GM12878 (cell line): ENCODE results near the gene PFN2. TPM values are rescaled to one million over a fixed set of nuclear protein-coding genes. Genes with fewer than 3 reads are reported as not detected.

Experiments
- ATAC-seq: fragments of 200-7000 bp; cut with Tn5 transposase; 3 replicates; pipeline ENCODE4 v1.9.1; 2020; ENCODE audit warnings: mild to moderate bottlenecking, moderate library complexity
- BruUV-seq: library from RNA; stranded (reverse); fragments of 400-500 nt; replicated peaks from 2 replicates; lab custom pipeline; 2021; lab: Mats Ljungman, UMichigan
- CTCF ChIA-PET: fragments of 300-600 bp; sonication (Branson Sonifier 250); formaldehyde crosslinking; extraction: SDS; loops from one replicate; lab custom pipeline; 2021; ENCODE audit warnings: inconsistent platforms; lab: Yijun Ruan, JAX
- POLR2A ChIA-PET: fragments of 350-600 bp; formaldehyde crosslinking; extraction: SDS; loops from one replicate; lab custom pipeline; 2021; ENCODE audit warnings: inconsistent platforms; lab: Charles Lee
- RAD21 ChIA-PET: fragments of 300-600 bp; sonication (Branson Sonifier 250); formaldehyde crosslinking; loops from one replicate; lab custom pipeline; 2023; ENCODE audit warnings: antibody characterized with exemption; ENCODE audit not compliant: unreplicated experiment; lab: Charles Lee
- SMC1A ChIA-PET: fragments of 300-600 bp; sonication (Branson Sonifier 250); formaldehyde crosslinking; loops from one replicate; lab custom pipeline; 2023; ENCODE audit not compliant: unreplicated experiment, uncharacterized antibody; lab: Charles Lee
- DNase-seq: peaks from one replicate; pipeline ENCODE4 v3.0.0-alpha.2; 2011; ENCODE audit warnings: low read depth, low spot score
- FAIRE-seq: peaks from 3 replicates; lab custom pipeline; 2011; peaks lifted over from hg19 to GRCh38; lab: Jason Lieb, UNC
- H2AFZ ChIP-seq: 2 replicates; pipeline ENCODE4 v1.6.0; 2011; ENCODE audit warnings: low read depth, low read length, control low read depth; ENCODE audit not compliant: control insufficient read depth
- H3K27ac ChIP-seq: 2 replicates; pipeline ENCODE4 v1.5.1; 2011; ENCODE audit warnings: control low read depth; ENCODE audit not compliant: control insufficient read depth, insufficient read depth
- H3K27me3 ChIP-seq, 2 experiments: replicated peaks in 1 of 2; 2 replicates each; pipeline versions ENCODE4 v1.6.0 to v1.6.1; 2011; ENCODE audit warnings: low read length in 1 of 2; ENCODE audit not compliant: control insufficient read depth in 2 of 2, insufficient read depth in 2 of 2
- H3K36me3 ChIP-seq, 2 experiments: 2 replicates each; pipeline ENCODE4 v1.5.1; 2011; ENCODE audit warnings: low read length in 1 of 2; ENCODE audit not compliant: control insufficient read depth in 2 of 2, insufficient read depth in 2 of 2
- H3K4me1 ChIP-seq: 2 replicates; pipeline ENCODE4 v1.6.1; 2011; ENCODE audit warnings: mild to moderate bottlenecking, low read length, moderate library complexity, mixed read lengths; ENCODE audit not compliant: control insufficient read depth, insufficient read depth
- H3K4me2 ChIP-seq: 2 replicates; pipeline ENCODE4 v1.6.0; 2011; ENCODE audit warnings: control low read depth; ENCODE audit not compliant: control insufficient read depth, insufficient read depth
- H3K4me3 ChIP-seq: fragments of 200-600 bp; sonication (generic); 2 replicates; pipeline ENCODE4 v1.5.1; 2016
- H3K79me2 ChIP-seq: 2 replicates; pipeline ENCODE4 v1.6.0; 2011; ENCODE audit warnings: low read length; ENCODE audit not compliant: control insufficient read depth, insufficient read depth
- H3K9ac ChIP-seq: 2 replicates; pipeline ENCODE4 v1.8.0; 2011; ENCODE audit warnings: low read length, control low read depth, mixed read lengths; ENCODE audit not compliant: control insufficient read depth, insufficient read depth
- H3K9me3 ChIP-seq: replicated peaks from 3 replicates; pipeline ENCODE4 v1.5.1; 2011; ENCODE audit warnings: mild to moderate bottlenecking, low read length; ENCODE audit not compliant: control insufficient read depth, insufficient read depth
- H4K20me1 ChIP-seq: 2 replicates; pipeline ENCODE4 v1.6.0; 2011; ENCODE audit not compliant: control insufficient read depth, insufficient read depth
- HDGF ChIP-seq: fragments of 450-650 bp; IDR thresholded peaks from 2 replicates; pipeline ENCODE4 v1.6.1; 2016; ENCODE audit warnings: antibody characterized with exemption
- MEF2A ChIP-seq: IDR thresholded peaks from 2 replicates; pipeline ENCODE4 v1.6.1; 2011; ENCODE audit warnings: low read depth, mild to moderate bottlenecking, low read length, moderate library complexity; ENCODE audit not compliant: insufficient read depth
- SUZ12 ChIP-seq: fragments of 200-600 bp; sonication (generic); IDR thresholded peaks from one replicate; pipeline ENCODE4 v1.6.1; 2018; ENCODE audit warnings: antibody characterized with exemption, mild to moderate bottlenecking; ENCODE audit not compliant: unreplicated experiment
- ZNF217 ChIP-seq: fragments of 450-650 bp; IDR thresholded peaks from 2 replicates; pipeline ENCODE4 v1.6.1; 2017; ENCODE audit warnings: antibody characterized with exemption, mild to moderate bottlenecking
- ZNF622 ChIP-seq: fragments of 450-650 bp; IDR thresholded peaks from 2 replicates; pipeline ENCODE4 v1.6.1; 2017; ENCODE audit warnings: mild to moderate bottlenecking, inconsistent platforms
- WGBS: methylation state at CpG from one replicate; pipeline ENCODE4 v1.1.6; 2016; ENCODE audit warnings: low lambda C conversion rate; ENCODE audit not compliant: insufficient replicate concordance, insufficient coverage; ENCODE audit errors: missing lambda C conversion rate; 5-methylcytosine and 5-hydroxymethylcytosine counted together
- in situ Hi-C: fragments of 300-500 bp; cut with MboI; formaldehyde crosslinking; loops from 9 replicates; pipeline ENCODE4 v1.14.3; 2018; ENCODE audit warnings: mixed read lengths
- intact Hi-C: fragments of 100-400 bp; cut with micrococcal nuclease; formaldehyde crosslinking; loops from one replicate; pipeline ENCODE4 v1.14.2; 2022; ENCODE audit not compliant: unreplicated experiment
- polyA plus RNA-seq, 11 experiments: library from polyadenylated mRNA; depleted of rRNA in 4 of 11; unstranded in 6 of 11; stranded (reverse) in 5 of 11; fragments of >200 nt; fragmentation: Nextera tagmentation in 4 of 11; fragmentation: Illumina TruSeq in 1 of 11; extraction: Ambion mirVana in 4 of 11; extraction: Trizol in 1 of 11; gene quantifications; 1 replicate in 1 of 11; 2 replicates in 10 of 11; pipeline versions ENCODE4 v1.2.1 to v1.2.3, GENCODE V29; 2011 to 2016; ENCODE audit warnings: inconsistent platforms in 2 of 11, missing spikeins in 2 of 11, low read depth in 1 of 11
- total RNA-seq, 4 experiments: library from RNA; depleted of rRNA in 3 of 4; stranded (reverse); fragments of >200 nt in 3 of 4; fragmentation: Illumina TruSeq in 1 of 4; extraction: Trizol in 1 of 4; gene quantifications; 2 replicates each; pipeline versions ENCODE4 v1.2.1 to v1.2.3, GENCODE V29; 2013 to 2021
- TF ChIP-seq, protein P1 (sequence below): fragments of 450-650 bp; IDR thresholded peaks from 2 replicates; pipeline ENCODE4 v1.6.1; 2016; ENCODE audit warnings: mild to moderate bottlenecking

Gene PFN2
- total and polyA plus RNA-seq, 10 of the 15 experiments (the other 5 are each of a cell fraction or from before 2014, with no cell fraction given): 3.1 to 78.9 (median 5.3) TPM

- Histone ChIP-seq H3K9me3 (no peaks in the 10 kb centered on the region), H3K27ac (no peak overlapping the region), H3K4me3 (peak overlapping the region; percentile 66; the same call in 1 of the 2 replicates), H2AFZ (peak overlapping the region; percentile 85), H3K4me1 (no peaks in the 10 kb centered on the region), H3K9ac (no peak overlapping the region; the same call in 1 of the 2 replicates), H3K36me3 (no peaks in the 10 kb centered on the region), H4K20me1 (no peaks in the 10 kb centered on the region), H3K27me3 (0 out of 4 replicates have a peak, but pooled peaks cover 0 to 4% of the 10 kb centered on the region in 2 experiments), H3K79me2 (peaks cover 5% of the 10 kb centered on the region), H3K4me2 (peak overlapping the region; percentile 92)
- ChIA-PET CTCF (interaction anchor here (0.7 to 8.0 kb wide), 13 partner anchors 8 to 254 kb away, joined by 3 to 128 read pairs (median 6); no protein-coding TSS in a partner anchor), POLR2A (interaction anchor here (0.6 to 0.7 kb wide), 2 partner anchors 793 to 926 kb away, joined by 3 to 4 read pairs; no protein-coding TSS in a partner anchor), SMC1A (interaction anchor here (0.8 to 5.7 kb wide), 10 partner anchors 18 to 526 kb away, joined by 3 to 90 read pairs (median 4); no protein-coding TSS in a partner anchor), RAD21 (interaction anchor here (0.7 to 9.3 kb wide), 7 partner anchors 12 to 214 kb away, joined by 3 to 111 read pairs (median 4); no protein-coding TSS in a partner anchor)
- WGBS: 90% methylated on average over 15 of the region's 15 CpGs
- no peak for DNase-seq
- no peak; the same call in 2 of the 3 replicates for ATAC-seq
- BruUV-seq: no TSS peak
- TF ChIP-seq ZNF622 (no peak), SUZ12 (no peak), ZNF217 (no peak), MEF2A (no peak), HDGF (no peak)
- TF ChIP-seq, protein P1, sequence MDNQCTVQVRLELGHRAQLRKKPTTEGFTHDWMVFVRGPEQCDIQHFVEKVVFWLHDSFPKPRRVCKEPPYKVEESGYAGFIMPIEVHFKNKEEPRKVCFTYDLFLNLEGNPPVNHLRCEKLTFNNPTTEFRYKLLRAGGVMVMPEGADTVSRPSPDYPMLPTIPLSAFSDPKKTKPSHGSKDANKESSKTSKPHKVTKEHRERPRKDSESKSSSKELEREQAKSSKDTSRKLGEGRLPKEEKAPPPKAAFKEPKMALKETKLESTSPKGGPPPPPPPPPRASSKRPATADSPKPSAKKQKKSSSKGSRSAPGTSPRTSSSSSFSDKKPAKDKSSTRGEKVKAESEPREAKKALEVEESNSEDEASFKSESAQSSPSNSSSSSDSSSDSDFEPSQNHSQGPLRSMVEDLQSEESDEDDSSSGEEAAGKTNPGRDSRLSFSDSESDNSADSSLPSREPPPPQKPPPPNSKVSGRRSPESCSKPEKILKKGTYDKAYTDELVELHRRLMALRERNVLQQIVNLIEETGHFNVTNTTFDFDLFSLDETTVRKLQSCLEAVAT: 0 out of 2 replicates have a peak, but pooled peaks have one; percentile 21
- FAIRE-seq: peak; percentile 65
- intact Hi-C loops: loop anchor here (10.0 kb wide), 1 partner anchor 525 kb away; no protein-coding TSS in a partner anchor
- in situ Hi-C loops: loop anchor here (5.0 to 25.0 kb wide), 3 partner anchors 213 to 543 kb away; no protein-coding TSS in a partner anchor
Observed at GRCh38 chr3:149969110-149969939, 1.4 kb downstream of the PFN2 start.
